Bronchial epithelial cell (primary cell): ENCODE measurements around the gene UBXN11. TPM values are rescaled to one million over a fixed set of nuclear protein-coding genes. Genes with fewer than 3 reads are reported as not detected.
"Not testable (repeated sequence)": the region's sequence is repeated elsewhere in the genome, so short reads cannot be mapped to it uniquely, and the experiment has no call there.

Source experiments
- DNase-seq: peaks from one replicate; pipeline ENCODE4 v3.0.0-alpha.2; 2010; ENCODE audit warnings: low read depth
- FAIRE-seq: peaks from 2 replicates; lab custom pipeline; 2011; peaks lifted over from hg19 to GRCh38; lab: Jason Lieb, UNC
- H3K27me3 ChIP-seq: 2 replicates; pipeline ENCODE4 v1.5.1; 2011; ENCODE audit warnings: low read length; ENCODE audit not compliant: control insufficient read depth, insufficient read depth
- H3K36me3 ChIP-seq: 2 replicates; pipeline ENCODE4 v1.5.1; 2011; ENCODE audit warnings: low read length; ENCODE audit not compliant: control insufficient read depth, insufficient read depth
- H3K4me3 ChIP-seq: 2 replicates; pipeline ENCODE4 v1.5.1; 2011; ENCODE audit warnings: mild to moderate bottlenecking, low read depth, low read length, control low read depth
- total RNA-seq: library from RNA; depleted of rRNA; stranded (reverse); fragments of >200 nt; gene quantifications from 2 replicates; pipeline ENCODE4 v1.2.1, GENCODE V29; 2014
- TF ChIP-seq, protein P1 (sequence below): IDR thresholded peaks from 2 replicates; pipeline ENCODE4 v1.5.1; 2011; ENCODE audit warnings: mild to moderate bottlenecking, moderate library complexity, low read length, control low read depth, inconsistent platforms; ENCODE audit not compliant: insufficient read depth, severe bottlenecking

The UBXN11 gene
- total RNA-seq, 1 donor from 2014 or later: 2.6 TPM

DNA sequence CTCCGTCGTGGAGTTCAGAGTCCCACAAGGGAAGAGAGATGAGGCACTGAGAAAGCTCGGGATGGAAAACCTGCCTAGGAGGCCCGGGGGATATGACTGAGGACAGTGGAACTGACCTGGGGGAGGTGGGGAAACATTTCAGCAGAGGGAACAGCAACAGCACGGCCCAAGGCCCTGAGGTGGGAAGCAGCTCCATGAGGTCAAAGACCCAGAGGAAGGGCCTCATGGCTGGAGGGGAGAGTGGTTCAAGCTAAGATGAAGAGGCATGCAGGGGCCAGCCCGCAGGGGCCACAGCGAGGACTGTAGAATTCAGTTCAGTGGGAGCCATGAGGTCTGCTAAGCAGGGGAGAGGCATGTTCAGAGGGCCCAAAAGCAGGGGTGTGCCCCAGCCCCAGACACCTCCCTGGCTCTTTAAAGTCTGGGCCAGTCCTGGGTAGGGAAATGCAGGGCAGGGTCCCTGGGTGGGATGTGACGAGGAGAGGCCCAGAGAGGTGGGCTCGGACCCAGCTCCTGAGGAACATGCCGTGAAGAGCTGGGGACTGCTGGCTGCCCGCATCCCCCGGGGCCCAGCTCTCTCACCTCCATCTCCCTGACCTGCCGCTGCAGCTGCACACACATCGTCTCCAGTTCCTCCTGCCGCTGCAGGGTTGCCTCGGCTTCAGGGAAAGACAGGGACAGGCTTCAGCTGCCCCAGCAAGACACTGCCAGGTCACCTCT, 9.9 kb downstream of the UBXN11 start:
- no peak for FAIRE-seq
- Histone ChIP-seq H3K27me3 (no peaks in the 10 kb centered on the region), H3K4me3 (no peak overlapping the region), H3K36me3 (no peaks in the 10 kb centered on the region)
- TF ChIP-seq, protein P1, sequence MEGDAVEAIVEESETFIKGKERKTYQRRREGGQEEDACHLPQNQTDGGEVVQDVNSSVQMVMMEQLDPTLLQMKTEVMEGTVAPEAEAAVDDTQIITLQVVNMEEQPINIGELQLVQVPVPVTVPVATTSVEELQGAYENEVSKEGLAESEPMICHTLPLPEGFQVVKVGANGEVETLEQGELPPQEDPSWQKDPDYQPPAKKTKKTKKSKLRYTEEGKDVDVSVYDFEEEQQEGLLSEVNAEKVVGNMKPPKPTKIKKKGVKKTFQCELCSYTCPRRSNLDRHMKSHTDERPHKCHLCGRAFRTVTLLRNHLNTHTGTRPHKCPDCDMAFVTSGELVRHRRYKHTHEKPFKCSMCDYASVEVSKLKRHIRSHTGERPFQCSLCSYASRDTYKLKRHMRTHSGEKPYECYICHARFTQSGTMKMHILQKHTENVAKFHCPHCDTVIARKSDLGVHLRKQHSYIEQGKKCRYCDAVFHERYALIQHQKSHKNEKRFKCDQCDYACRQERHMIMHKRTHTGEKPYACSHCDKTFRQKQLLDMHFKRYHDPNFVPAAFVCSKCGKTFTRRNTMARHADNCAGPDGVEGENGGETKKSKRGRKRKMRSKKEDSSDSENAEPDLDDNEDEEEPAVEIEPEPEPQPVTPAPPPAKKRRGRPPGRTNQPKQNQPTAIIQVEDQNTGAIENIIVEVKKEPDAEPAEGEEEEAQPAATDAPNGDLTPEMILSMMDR: no peak
- no peak for DNase-seq

DNA sequence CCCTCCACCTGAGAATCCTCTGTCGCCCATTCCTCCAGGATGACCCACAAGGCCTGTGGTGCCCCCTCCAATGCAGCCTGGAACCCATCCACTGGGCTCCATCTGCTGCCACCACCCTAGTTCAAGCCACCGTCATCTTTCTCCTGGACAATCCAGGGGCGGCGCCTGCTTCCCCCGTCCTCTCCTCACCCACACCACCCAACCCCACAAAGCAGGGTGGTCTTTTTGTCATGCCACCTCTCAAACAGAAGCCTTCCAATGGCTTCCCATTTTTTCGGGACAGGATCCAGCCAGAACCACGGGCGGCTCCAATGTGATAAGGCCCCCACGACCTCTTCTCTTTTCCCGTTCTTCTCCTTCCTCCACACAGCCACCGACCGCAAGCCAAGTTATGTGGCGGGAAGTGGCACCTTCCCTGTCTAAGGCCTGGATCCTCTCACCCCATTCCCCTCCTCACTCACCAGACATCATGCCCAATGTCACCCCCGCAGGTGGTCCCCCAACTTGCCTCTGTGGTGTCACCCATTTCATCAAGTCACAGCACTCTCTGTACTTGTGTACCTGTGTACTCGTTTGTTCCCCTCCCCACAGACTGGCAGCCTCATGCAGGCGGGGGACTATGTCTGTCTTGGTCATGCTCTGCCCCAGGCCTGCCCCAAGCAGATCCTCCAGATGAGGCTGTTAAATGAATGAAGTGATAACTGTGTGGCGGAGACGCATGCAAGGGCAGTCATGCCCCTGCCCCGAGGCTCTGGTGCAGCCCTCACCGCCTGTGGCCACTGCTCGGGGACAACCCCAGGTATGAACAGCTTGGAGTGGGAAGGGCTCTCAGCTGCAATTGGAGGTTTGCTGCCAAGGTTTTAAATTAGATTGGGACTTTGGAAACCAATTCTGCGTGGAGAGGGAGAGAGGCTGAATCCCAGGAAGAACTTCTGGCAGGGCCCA, 11.0 kb downstream of the UBXN11 start:
- no peak overlapping the region for H3K4me3 ChIP-seq
- TF ChIP-seq, protein P1: no peak
- H3K36me3 ChIP-seq: no peaks in the 10 kb centered on the region
- no peaks in the 10 kb centered on the region for H3K27me3 ChIP-seq
- FAIRE-seq: no peak
- no peak for DNase-seq

DNA sequence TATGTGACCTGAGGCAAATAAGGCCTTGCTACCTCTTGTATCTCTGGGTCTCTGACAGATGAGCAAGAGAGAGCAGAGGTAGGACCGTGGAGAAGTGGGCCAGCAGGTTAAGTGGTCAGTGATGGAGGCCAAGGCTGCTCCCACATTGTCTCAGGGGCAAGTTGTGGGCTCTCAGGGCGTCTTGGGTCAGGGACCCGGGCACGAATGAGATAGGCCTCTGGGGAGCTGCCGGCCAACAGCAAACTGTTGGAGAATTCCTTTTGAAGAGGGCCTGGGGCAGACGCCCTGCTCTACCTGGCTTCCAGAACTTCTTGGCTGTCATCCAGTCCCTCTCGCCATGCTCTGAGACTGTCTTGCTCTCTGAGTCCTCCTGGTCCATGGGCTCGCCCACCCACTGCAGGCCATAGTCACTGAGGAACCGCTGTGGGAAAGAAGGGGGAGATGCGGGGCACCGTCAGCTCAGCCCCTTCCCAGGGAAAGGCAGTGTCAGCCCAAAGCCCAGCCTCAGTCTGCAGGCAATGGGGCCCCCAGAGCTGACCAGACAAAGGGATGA, 12.4 kb downstream of the UBXN11 start:
- no peak for DNase-seq
- Histone ChIP-seq H3K4me3 (no peak overlapping the region), H3K27me3 (no peaks in the 10 kb centered on the region), H3K36me3 (no peaks in the 10 kb centered on the region)
- TF ChIP-seq, protein P1: no peak
- no peak for FAIRE-seq

DNA sequence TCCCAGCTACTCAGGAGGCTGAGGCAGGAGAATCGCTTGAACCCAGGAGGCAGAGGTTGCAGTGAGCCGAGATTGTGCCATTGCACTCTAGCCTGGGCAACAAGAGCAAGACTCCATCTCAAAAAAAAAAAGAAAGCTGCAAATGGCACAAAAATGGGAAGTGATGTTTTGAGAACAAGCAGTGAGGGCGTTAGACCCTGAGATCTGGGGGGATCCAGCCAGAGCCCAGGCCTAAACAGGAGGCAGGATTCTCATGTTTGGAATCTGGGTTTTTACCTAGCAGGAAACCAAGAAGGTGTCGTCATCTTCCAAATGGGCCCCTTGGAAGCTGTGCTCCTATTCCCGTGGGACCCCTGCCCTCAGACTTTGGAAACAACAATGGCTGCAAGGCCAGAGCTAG, 13.7 kb downstream of the UBXN11 start:
- not testable (repeated sequence) for H3K4me3 ChIP-seq, H3K27me3 ChIP-seq, FAIRE-seq, DNase-seq, H3K36me3 ChIP-seq

DNA sequence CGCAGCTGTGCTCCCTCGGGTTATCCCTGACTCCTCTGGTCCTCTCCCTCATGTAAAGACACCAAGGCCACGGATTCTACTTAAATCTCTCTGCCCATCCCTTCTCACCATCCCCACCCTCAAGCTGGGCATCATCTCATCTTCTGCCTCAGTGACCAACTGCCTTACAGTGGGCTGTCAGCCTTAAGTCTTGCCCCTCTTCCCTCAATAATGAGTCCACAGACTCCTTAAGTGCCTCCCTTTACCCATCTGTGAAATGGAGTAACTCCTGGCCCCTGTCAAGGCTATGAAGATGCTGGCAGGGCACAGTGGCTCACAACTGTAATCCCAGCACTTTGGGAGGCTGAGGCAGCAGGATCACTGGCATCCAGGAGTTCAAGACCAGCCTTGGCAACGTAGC, 14.5 kb downstream of the UBXN11 start:
- Histone ChIP-seq H3K27me3 (no peaks in the 10 kb centered on the region), H3K36me3 (no peaks in the 10 kb centered on the region), H3K4me3 (no peak overlapping the region)
- DNase-seq (no peak), FAIRE-seq (no peak)
- TF ChIP-seq, protein P1: no peak

DNA sequence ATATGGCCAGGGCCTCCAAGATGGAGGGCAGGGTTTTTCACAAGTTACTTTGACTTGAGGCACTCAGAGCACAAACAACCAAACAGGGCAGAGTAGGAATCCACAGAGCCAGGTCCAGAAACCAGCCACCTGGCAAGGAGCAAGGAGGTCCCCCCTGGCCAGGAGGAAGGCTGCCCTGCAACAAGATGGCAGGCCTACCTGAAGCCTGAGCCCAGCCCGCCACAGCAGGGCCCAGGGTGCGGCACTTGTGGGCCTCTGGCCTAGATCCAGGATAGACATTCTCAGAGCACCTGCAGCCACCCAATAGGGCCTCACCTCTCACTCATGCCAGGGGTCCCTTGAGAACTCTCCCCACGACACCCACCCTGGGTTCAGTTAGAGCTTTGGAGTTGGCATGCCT, 15.0 kb downstream of the UBXN11 start:
- H3K27me3 ChIP-seq: no peaks in the 10 kb centered on the region
- FAIRE-seq: no peak
- no peak overlapping the region for H3K4me3 ChIP-seq
- TF ChIP-seq, protein P1: no peak
- no peaks in the 10 kb centered on the region for H3K36me3 ChIP-seq
- DNase-seq: no peak
